OCI-LY7 (cell line): Measurements from ENCODE around the gene PPP1R9A. TPM values are rescaled to one million over a fixed set of nuclear protein-coding genes. Genes with fewer than 3 reads are reported as not detected.

Experiments used
- BruUV-seq: library from RNA; stranded (reverse); fragments of 400-500 nt; replicated peaks from 2 replicates; lab custom pipeline; 2021; lab: Mats Ljungman, UMichigan
- CTCF ChIA-PET: fragments of 300-600 bp; sonication (Branson Sonifier 250); formaldehyde crosslinking; loops from one replicate; lab custom pipeline; 2022; ENCODE audit warnings: antibody characterized with exemption; ENCODE audit not compliant: unreplicated experiment; lab: Charles Lee
- POLR2A ChIA-PET: fragments of 300-600 bp; sonication (Branson Sonifier 250); formaldehyde crosslinking; loops from one replicate; lab custom pipeline; 2022; ENCODE audit warnings: antibody characterized with exemption; lab: Charles Lee
- DNase-seq: peaks from one replicate; pipeline ENCODE4 v3.0.0-alpha.2; 2015; ENCODE audit warnings: low spot score
- H2AFZ ChIP-seq: fragments of 200-600 bp; sonication (generic), shearing (Covaris generic); 2 replicates; pipeline ENCODE4 v1.6.1; 2014; ENCODE audit warnings: mild to moderate bottlenecking, antibody characterized with exemption, low read length, moderate library complexity
- H3K27ac ChIP-seq: fragments of 200-600 bp; sonication (generic); 2 replicates; pipeline ENCODE4 v1.5.1; 2014; ENCODE audit warnings: mixed run types, low read depth, mild to moderate bottlenecking, moderate library complexity, low read length, inconsistent platforms; ENCODE audit not compliant: poor library complexity, severe bottlenecking
- H3K36me3 ChIP-seq: fragments of 200-600 bp; sonication (generic); 2 replicates; pipeline ENCODE4 v1.6.1; 2014; ENCODE audit warnings: mild to moderate bottlenecking, antibody characterized with exemption, low read length, moderate library complexity, mixed read lengths; ENCODE audit not compliant: insufficient read depth
- H3K4me1 ChIP-seq: fragments of 200-600 bp; sonication (generic); 2 replicates; pipeline ENCODE4 v1.5.1; 2014; ENCODE audit warnings: mild to moderate bottlenecking, low read length; ENCODE audit not compliant: insufficient read depth, poor library complexity, severe bottlenecking
- H3K4me2 ChIP-seq: fragments of 200-600 bp; sonication (generic); 2 replicates; pipeline ENCODE4 v1.6.1; 2014; ENCODE audit warnings: mild to moderate bottlenecking, low read length
- H3K4me3 ChIP-seq: fragments of 200-600 bp; sonication (generic); 2 replicates; pipeline ENCODE4 v1.5.1; 2014; ENCODE audit warnings: mild to moderate bottlenecking, low read depth, low read length; ENCODE audit not compliant: poor library complexity, severe bottlenecking
- H3K79me2 ChIP-seq: fragments of 200-600 bp; sonication (generic); 2 replicates; pipeline ENCODE4 v1.6.1; 2016; ENCODE audit warnings: low read depth, mild to moderate bottlenecking, low read length, moderate library complexity, mixed read lengths; ENCODE audit not compliant: insufficient read depth
- H3K9me2 ChIP-seq: fragments of 200-600 bp; sonication (generic); 2 replicates; pipeline ENCODE4 v1.6.1; 2016; ENCODE audit warnings: mild to moderate bottlenecking, low read length, mixed read lengths; ENCODE audit not compliant: insufficient read depth
- H3K9me3 ChIP-seq: fragments of 200-600 bp; sonication (generic); 2 replicates; pipeline ENCODE4 v1.6.1; 2014; ENCODE audit warnings: mild to moderate bottlenecking, mixed run types, low read length, mixed read lengths
- H4K20me1 ChIP-seq: fragments of 200-600 bp; sonication (generic); 2 replicates; pipeline ENCODE4 v1.6.1; 2014; ENCODE audit warnings: mild to moderate bottlenecking, antibody characterized with exemption, low read length, moderate library complexity, mixed read lengths; ENCODE audit not compliant: insufficient read depth
- EZH2phosphoT487 ChIP-seq: fragments of 200-600 bp; sonication (generic); IDR thresholded peaks from 2 replicates; pipeline ENCODE4 v1.6.1; 2018; ENCODE audit warnings: low read depth, borderline replicate concordance, mild to moderate bottlenecking, mixed run types, antibody characterized with exemption, low read length, moderate library complexity, mixed read lengths
- intact Hi-C: fragments of 100-400 bp; cut with micrococcal nuclease; formaldehyde crosslinking; loops from one replicate; pipeline ENCODE4 v1.10.0; 2022; ENCODE audit not compliant: unreplicated experiment
- total RNA-seq, 2 experiments: library from RNA; depleted of rRNA in 1 of 2; stranded (reverse); fragments of >200 nt in 1 of 2; shearing (Covaris generic) in 1 of 2; gene quantifications; 2 replicates each; pipeline ENCODE4 v1.2.3, GENCODE V29; 2014 to 2022
- TF ChIP-seq, protein P1 (sequence below): fragments of 200-600 bp; sonication (generic); conservative IDR thresholded peaks from 2 replicates; pipeline ENCODE4 v1.5.1; 2014; ENCODE audit warnings: mild to moderate bottlenecking, antibody characterized with exemption, low read length, moderate library complexity, mixed read lengths

The PPP1R9A gene
- total RNA-seq, 2 experiments from 2014 or later: not detected

DNA sequence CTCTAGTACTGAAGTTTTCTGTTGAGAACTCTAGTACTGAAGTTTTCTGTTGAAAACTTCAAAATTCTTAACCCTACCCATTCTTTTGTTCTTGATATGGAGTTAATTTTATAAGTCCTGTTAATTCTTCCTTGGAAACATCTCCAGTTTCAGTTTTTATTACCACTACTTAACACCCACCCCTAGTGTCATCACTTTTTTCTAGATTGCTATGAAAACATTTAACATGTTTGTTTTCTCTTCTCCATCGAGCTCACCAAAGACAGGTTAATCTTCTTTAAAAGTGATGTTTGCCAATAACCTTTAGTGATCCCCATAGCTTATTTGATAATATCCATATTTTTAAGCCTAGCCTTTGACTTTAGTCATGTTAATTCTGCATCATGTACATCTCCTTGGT lies 147.9 kb downstream of the PPP1R9A start:
- H3K9me3 ChIP-seq: no peaks in the 10 kb centered on the region
- CTCF ChIA-PET: no interaction called here

DNA sequence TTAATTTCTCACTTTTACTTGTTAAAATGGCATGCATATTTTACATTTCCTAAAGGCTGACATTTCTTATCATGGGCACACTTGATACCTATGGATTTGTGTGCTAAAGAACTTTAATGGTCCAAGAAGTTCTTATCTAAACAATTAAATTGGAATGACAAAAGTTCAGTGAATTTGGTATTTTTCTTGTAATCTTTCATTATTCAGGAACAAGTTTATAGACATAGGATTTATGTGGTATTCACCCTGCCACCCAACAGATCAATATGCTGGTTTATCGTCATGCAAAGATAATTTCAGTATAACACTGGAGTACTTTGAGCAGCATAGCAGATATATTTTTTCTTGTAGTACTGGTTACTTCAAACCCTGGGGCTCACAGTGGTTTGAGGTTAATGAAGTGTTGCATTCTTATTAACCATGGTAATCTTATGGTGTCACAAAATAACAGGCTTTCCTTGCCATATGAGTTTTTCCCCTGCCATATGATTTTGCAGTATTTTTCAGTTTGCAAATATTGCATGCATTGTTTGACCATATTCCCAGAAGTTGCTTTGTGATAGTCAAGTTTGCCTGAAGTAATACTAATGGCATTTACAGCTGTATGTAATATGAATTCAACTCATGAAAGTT lies 148.8 kb downstream of the PPP1R9A start:
- no peaks in the 10 kb centered on the region for H4K20me1 ChIP-seq
- no TSS peak for BruUV-seq

More for the DNA sequence above, 147.9 kb downstream of the PPP1R9A start:
- BruUV-seq: no TSS peak
- H3K27ac ChIP-seq: no peak overlapping the region
- POLR2A ChIA-PET: no interaction called here
- no peak overlapping the region for H3K4me2 ChIP-seq
- no peak for DNase-seq
- H2AFZ ChIP-seq: no peak overlapping the region
- H3K79me2 ChIP-seq: no peaks in the 10 kb centered on the region
- H3K36me3 ChIP-seq: no peaks in the 10 kb centered on the region
- H3K4me3 ChIP-seq: no peak overlapping the region
- H4K20me1 ChIP-seq: no peaks in the 10 kb centered on the region
- TF ChIP-seq, protein P1, sequence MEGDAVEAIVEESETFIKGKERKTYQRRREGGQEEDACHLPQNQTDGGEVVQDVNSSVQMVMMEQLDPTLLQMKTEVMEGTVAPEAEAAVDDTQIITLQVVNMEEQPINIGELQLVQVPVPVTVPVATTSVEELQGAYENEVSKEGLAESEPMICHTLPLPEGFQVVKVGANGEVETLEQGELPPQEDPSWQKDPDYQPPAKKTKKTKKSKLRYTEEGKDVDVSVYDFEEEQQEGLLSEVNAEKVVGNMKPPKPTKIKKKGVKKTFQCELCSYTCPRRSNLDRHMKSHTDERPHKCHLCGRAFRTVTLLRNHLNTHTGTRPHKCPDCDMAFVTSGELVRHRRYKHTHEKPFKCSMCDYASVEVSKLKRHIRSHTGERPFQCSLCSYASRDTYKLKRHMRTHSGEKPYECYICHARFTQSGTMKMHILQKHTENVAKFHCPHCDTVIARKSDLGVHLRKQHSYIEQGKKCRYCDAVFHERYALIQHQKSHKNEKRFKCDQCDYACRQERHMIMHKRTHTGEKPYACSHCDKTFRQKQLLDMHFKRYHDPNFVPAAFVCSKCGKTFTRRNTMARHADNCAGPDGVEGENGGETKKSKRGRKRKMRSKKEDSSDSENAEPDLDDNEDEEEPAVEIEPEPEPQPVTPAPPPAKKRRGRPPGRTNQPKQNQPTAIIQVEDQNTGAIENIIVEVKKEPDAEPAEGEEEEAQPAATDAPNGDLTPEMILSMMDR: no peak
- TF ChIP-seq EZH2phosphoT487: no peak
- intact Hi-C loops: no loop called here
- H3K4me1 ChIP-seq: no peaks in the 10 kb centered on the region
- H3K9me2 ChIP-seq: no peaks in the 10 kb centered on the region

DNA sequence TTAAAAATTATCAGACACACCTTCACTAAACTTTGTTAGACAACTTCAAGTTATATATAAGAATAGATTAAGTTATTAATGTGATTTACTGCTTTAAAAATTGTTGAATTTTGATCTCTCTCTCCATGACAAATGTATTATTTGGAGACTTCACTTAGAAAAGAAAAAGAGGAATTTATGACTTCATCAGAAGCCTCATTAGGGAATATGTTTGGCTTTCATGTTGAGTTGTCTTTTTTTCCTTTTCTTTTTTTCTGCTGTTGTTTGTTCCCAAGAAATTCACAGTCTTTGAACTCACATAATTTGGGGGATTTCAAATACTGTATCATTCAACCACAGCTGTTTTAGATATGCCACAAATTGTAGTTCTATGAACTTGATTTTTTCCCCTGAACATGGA lies 149.5 kb downstream of the PPP1R9A start:
- no TSS peak for BruUV-seq
- Histone ChIP-seq H4K20me1 (no peaks in the 10 kb centered on the region), H3K9me2 (no peaks in the 10 kb centered on the region), H2AFZ (no peak overlapping the region), H3K4me2 (no peak overlapping the region), H3K4me3 (no peak overlapping the region), H3K36me3 (no peaks in the 10 kb centered on the region), H3K4me1 (no peaks in the 10 kb centered on the region), H3K79me2 (no peaks in the 10 kb centered on the region), H3K9me3 (no peaks in the 10 kb centered on the region), H3K27ac (no peak overlapping the region)
- intact Hi-C loops: no loop called here
- POLR2A ChIA-PET: no interaction called here
- TF ChIP-seq, protein P1: no peak
- no peak for TF ChIP-seq EZH2phosphoT487
- DNase-seq: no peak
- CTCF ChIA-PET: no interaction called here

More for the DNA sequence above, 148.8 kb downstream of the PPP1R9A start:
- CTCF ChIA-PET: no interaction called here
- intact Hi-C loops: no loop called here
- POLR2A ChIA-PET: no interaction called here
- Histone ChIP-seq H3K4me1 (no peaks in the 10 kb centered on the region), H3K36me3 (no peaks in the 10 kb centered on the region), H3K9me2 (no peaks in the 10 kb centered on the region), H3K4me2 (no peak overlapping the region), H3K9me3 (no peaks in the 10 kb centered on the region), H3K27ac (no peak overlapping the region), H3K4me3 (no peak overlapping the region), H2AFZ (no peak overlapping the region), H3K79me2 (no peaks in the 10 kb centered on the region)
- TF ChIP-seq, protein P1: no peak
- no peak for TF ChIP-seq EZH2phosphoT487
- no peak for DNase-seq
